HG02970 (cell line): ENCODE measurements around the gene PBX1.

Source experiments
- ATAC-seq: cut with Tn5 transposase; IDR thresholded peaks from one replicate; pipeline ENCODE4 v1.9.1; 2021; ENCODE audit warnings: mild to moderate bottlenecking, moderate library complexity, moderate number of reproducible peaks; ENCODE audit not compliant: unreplicated experiment, low FRiP score

The PBX1 gene

DNA sequence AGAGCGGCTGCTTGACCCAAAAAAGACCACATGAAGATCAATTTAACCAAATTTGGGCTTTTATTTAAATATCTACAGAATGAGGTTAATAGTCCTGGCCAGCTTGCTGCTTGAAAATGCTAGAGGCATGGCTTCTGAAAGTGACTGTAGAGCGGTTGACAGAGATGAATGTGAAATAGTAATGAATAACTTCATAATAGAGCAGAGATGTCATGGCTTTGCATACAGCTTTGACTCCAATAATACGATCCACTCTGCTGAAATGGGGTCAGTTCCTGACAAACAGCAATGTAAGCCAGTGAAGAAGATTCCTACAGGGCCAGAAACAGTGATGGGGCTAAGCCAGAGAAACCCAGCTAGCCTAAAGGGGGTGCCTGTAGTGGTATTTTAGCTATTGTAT, 183.8 kb downstream of the PBX1 start:
- no peak for ATAC-seq

DNA sequence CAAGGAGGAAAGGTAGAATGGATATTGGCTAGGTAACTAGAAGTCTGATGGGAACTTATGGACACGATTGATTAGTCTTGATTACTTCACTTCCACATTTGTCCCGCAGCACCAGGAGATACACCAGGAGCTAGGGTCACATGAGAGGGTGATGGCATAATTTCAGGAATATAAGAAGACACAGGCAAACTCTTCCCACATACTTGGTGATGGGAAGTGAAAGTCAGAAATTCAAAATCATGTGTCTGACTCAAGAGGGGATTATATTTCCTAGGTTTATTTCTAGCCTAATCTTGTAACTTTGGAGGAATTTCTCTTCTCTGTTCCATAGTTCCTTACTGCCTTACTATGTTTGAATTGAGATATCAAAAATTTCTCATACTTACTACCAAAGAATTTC, 185.0 kb downstream of the PBX1 start:
- ATAC-seq: no peak

DNA sequence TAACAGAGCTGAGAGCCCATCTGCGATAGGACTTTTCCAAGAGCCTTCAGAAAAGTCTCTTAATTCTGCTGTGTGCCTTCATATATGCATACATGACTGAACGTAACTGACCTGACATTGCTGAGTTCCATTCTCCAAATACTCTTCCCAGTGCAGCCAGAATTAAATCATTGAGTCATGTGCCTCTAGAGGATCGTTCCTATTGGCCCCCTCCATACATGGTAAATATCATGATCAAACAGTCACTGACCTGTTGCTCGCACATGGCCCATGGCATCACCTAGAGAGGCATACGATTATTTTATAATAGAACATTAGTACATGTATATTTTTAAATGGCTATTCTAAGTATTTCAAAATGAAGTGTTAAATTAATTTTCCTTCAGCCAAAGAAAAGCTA, 186.8 kb downstream of the PBX1 start:
- ATAC-seq: no peak

DNA sequence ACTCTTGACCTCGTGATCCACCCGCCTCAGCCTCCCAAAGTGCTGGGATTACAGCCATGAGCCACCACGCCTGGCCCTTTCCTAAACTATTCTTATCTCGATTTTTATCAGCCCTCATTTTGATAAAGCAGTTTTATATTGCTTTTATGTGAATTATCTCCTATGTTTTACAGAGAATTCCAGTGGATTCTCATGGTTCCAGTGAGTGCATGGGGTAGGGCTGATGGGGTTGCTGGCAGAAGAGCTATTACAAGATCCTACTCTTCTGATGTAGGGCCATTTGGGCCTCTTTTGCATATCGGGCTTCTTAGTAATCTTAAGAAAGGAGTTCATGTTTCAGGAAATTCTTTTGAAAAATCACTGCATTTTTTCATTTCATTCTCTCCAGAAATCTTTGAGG, 187.6 kb downstream of the PBX1 start:
- no peak for ATAC-seq

DNA sequence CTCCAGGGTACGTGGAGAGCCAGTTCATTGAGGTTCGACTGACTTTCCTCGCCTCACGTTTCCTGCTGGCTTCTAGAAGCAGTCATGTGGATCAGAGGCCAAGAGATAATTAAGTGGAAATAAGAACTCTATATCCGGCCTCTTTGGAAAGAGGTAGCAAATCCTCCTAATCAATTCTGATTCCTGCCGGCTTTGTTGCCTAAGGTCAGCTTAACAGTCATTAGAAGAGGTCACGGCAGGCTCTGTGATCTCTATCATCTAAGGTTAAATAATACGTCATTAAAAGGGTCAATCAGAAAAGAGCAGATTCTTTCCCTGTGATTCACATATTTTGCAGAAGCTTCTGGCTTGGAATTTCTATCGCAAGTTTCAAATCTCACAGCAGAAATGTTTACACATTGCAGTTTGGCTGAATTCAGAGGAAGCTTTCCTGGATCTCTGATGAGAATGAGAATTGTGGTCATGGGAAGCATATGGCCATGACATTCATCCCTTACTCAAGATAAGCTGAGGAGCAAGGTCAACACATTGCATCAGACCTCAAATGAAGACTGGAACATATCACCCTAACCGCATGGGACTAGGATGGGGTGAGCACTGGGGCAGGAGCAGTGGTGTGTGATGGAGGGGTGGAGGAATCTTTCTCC, 189.4 kb downstream of the PBX1 start:
- no peak for ATAC-seq

DNA sequence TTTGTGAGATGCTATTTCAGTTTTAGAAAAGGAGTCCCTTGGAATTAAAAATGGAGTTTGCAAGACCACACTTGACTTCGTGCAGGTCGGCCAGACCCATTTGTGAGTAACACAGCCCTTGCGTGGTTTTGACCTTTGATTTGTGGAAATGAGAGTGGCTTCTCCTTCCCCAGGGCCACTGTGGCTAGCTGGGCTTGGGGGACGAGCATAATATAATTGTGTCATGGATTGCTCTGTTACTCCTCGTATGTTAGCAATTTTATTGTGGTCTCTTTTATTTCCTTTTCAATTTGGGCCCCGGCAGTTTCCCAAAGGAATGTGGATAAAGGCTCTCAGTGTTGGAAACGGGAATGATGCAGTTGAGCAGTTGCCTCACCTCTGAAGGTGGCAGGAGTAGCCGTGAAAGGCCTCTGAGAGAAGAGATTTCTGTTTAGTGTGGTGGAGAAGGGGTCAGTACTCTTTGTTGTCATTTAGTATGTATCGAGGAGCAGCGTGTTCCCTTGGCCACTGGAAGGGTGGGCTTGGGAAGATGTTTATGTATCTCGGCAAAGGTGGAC, 194.6 kb downstream of the PBX1 start:
- no peak for ATAC-seq

DNA sequence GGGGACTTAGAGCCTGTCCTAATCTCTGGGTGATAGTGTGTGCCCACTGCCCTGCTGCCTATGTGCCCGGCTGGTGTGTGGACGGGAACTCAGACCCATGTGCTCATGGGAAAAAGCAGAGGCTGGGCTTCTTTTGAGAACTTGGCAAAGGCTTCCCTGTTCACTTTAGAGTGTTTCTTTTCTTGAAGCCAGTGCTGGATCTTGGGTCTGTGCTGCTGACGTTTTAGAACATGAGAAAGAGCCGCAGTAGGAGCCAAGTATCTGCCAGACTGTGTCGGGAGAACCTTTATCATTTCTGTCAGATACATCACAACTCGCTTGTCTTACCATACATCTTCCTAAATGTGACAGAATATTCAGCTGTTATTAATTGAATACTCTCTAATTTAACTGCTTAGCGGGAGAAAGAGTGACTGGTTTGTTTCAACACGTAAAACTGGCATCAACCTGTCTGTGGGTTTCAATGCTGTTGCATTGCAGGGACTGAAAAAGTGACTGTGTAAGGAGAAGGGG, 195.2 kb downstream of the PBX1 start:
- no peak for ATAC-seq

DNA sequence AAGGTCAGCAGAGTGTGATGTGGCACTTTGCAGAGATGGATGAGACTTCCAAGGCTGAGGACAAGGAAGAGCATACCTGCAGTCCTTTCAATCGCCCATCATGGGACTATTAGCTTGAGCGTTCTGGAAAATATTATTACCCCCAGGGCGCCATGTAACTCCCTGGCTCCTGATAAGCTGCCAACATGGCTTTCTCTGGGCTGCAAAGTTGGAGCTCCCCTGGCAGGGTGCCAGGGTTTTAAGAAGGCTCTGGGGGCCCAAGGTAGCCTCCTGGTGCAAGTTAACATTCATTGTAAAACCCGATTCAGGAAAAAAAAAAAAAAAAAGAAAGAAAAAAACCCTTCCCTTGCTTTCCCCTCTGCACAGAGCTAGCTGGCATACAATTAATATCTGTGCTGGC, 196.7 kb downstream of the PBX1 start:
- ATAC-seq: no peak

DNA sequence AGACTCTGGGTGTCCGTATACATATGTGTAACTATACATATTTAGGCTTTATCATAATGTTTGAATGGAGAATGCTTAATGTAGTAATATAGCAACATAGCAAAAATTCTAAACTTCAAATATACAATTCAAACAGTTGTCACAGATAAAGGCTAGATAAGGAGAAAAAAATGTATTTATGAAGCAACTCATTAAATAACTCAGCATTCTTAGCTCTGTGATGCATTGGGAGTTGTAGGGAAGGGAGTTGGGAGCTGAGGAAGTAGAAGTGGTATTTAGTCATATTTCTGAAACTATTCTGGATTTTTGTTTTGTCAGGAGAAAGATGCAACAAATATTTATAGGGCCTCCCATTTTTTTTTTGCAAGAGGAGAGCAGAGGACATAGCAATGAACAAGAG, 197.8 kb downstream of the PBX1 start:
- no peak for ATAC-seq

DNA sequence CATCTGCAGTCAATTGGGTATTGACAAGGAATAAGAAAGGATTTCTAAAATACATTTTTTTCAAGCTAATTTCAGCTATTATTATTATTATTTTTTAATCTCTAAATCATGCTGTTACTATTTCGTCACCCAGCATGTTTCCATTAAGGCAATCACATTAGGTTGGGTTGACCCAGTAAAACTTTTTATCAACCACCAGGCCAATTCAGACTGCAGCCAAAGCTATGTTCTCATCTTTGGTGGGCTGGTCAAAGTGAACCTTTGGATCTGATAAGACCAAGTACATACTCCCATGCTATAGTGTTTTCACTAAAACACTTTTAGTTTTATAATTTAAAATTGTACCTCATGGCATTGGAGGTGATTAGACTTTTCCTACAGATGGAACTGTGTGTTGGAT, 198.6 kb downstream of the PBX1 start:
- no peak for ATAC-seq

DNA sequence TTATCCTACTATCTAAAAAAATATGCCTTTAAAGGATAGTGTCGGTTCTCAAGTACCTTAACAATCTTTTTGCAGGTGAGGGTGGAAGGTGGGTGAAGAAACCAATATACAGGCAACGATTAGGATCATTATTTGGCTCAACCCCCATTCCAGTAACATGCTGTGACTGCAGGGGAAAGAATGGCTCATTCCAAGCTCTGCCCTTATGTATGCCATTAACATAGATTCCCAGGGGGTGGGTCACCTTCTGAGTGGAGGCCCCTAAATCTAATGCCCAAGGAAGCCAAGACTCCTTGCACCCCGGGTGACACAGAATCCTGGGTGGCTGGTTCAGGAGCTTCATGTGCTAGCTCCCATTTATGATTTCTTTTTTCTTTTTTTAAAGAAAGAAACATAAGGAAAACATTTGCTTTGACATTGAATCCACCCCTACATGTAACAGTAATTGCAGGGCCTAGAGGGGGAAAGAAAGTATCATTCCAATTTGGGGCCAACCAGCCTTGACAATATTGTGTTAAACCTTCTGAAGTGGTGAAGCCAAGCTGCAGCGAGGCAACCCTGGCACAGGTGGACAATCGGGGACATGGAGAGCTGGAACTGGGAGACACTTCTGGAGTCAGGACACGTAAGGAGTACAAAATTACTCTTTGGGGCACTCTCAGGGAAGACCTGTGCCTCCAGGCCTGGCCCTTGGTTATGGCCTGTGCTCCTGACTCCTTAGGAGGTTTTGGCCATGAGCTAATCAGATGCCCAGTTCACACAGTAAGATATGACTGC, 200.3 kb downstream of the PBX1 start:
- no peak for ATAC-seq

DNA sequence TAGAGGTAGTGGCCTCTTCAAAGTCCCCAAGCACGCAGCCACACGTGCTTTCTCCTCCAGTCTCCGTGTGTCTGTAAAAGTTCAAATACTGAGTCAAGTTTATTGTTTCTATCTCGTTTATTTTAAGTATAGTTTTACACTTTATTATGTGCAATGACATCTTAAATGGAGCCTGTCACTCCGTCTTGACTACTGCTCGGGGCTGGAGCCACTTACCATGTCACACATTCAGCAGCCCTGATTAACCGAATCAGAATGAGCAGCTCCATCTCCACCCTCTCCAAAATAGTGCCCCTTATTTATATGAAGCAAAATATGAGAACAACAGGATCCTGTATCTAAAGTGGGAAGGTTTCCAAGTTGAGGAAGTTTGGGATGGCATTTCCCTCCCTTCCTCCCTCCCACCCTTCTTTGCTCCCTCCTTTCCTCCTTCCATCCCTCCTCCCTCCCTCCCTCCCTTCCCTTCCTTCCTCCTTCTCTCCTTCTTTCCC, 201.0 kb downstream of the PBX1 start:
- ATAC-seq: no peak

DNA sequence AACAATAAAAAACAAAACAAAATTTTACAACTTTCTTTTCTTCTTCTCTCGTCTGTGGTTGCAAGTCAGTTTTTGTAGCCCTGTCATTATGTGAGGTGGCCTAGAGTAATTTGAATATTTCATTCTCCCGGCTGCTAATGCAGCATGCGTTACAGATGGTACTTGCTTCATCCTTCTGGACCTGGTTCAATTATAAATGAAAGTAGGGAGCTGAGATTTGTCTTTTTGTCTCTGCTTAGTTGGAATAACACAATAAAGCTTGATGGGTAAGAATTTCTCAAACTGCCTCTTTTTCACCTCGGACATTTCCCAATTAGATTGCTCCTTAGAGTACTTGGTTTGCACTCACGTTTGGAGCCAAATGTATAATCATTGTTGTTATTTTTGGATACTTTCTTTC, 201.6 kb downstream of the PBX1 start:
- ATAC-seq: no peak

DNA sequence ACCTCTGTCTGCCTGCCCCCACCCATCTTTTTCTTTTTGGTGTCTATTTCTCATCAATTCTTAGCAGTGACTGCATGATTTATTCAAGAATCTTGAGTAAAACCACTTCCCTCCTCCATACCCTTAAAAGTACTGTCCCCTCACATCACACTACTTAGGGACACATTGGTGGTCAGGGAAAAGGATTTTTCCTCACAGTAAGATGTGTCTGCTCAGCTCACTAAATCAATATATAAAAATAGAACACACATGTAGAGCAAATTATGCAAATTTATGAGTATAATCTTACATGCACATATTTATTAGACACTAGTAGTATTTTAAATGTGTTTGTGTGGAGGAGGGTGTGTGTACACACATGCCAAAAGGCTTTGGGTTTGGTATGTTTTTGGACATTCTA, 202.0 kb downstream of the PBX1 start:
- ATAC-seq: no peak

DNA sequence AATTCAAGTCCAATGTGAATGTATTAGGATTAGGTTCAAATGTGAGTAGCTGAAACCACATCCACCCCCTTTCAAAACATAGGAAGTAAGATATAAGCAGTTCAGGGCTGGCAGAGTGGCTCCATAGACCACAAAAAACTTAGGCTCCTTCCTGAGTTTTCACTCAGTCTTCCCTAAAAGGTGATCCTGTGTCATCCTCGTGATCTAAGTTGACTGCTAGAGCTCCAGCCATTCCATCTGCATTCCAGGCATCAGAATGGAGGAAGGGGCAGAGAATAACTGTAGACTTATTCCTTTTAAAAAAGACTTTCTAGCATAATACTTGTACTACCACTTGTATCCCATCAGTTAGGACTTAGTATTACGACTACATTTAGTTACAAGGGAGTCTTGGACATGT, 204.1 kb downstream of the PBX1 start:
- ATAC-seq: no peak

DNA sequence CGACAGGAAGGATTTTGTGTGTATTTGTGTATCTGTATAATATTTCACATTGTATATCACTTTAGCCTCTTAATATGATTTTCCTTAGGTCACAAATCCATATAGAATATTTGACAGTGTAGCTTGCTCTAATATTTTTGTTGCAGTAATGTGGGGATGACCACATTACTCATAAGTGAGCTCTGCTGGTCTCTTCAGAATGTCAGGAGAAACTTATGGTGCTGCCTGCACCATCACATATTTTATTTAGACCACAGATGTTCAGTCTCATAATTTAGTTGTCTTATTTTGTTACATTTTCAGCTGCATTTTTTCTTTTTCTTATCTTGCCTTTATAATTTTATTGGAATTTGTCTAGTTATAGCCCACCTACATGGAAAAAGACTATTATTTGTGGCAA, 205.3 kb downstream of the PBX1 start:
- ATAC-seq: no peak

DNA sequence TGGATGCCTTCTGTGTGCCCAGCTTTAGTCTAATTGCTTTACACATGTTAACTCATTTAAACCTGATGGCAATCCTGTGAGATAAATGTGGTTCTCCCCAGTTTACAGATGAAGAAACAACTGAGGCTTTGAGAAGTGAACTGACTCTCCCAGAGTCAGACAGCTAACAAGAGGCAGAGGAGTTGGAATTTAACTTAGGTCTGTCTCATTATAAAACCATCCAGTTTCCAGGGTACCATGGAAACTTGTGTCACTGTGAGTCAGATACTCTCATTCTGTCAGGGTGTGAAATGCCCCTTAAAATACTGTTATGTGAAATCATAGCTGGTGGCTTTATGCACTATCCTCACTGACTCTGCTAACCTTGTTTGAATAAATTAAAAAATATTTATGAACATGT, 206.6 kb downstream of the PBX1 start:
- no peak for ATAC-seq

DNA sequence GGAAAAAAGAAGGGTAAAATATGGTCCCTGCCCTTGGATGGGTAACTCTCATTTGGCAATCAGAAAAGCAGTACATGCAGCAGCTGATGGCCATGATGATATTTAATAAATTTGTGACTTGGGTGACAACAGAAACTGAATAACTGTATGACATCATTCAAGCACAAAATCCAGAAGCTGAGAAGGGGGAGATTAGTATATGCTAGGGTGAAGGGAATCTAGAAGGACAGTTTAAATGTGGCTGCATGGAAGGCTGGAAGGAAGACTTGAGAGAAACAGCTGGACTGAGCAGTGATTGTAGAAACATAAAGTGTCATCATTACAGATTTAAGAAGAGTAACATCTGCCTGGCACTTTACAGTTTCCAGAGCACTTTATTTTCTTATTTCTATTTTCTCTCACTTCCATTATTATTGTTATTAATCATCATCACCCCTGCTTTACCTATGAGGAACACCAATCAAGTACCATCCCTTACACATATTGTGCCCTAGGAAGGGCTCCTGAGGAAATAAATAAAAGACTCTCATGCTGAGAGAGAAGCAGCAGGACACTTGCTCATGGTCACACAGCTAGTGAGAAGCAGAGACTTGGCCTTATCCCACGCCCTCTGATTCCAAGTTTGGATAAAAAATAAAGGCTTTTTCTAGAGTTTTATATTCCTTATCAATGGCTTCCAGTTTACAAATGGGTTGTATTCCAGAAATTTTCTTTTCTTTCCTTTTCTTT, 207.2 kb downstream of the PBX1 start:
- ATAC-seq: no peak

DNA sequence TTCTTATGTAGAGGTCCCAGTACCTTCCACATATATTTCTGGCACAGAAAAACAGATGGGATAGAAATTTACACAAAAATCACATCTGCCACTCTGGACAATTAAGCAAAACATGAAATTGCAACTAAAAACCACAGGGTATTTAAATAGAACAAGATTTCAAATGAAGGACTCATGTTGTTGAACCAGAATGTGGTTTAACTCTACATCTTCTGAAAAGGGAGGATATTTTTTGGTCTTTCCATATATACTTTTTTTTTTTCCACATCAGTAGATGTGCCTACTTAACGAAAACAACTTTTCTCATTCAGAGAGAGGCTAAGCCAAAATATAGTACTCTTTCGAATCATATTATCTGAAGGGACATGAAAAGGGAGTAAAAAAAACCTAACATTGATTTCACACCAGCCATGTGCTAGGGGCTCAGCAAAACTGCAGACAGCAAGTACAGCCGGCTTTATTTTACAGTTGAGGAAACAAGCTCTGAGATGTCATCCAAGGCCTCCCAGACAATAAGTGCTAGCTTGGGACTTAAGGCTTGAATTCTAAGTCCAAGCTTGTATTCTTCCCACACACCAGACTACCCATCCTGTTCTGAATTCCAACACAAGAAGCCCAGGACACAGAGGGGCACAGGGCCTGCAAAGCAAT, 208.9 kb downstream of the PBX1 start:
- no peak for ATAC-seq

DNA sequence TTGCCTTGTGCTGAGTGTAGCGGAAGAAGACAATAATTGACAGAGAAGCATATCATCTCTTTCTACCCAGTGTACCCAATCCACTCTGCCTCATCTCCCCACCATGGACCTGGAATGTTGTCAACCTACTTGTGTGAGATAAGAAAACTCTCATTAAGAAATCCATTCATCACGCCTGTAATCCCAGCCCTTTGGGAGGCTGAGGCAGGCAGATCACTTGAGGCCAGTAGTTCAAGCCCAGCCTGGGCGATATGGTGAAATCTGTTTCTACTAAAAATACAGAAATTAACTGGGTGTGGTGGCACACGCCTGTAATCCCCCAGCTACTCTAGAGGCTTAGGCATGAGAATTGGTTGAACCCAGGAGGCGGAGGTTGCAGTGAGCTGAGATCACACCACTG, 209.6 kb downstream of the PBX1 start:
- no peak for ATAC-seq
